GM19438 (cell line): ENCODE measurements around the gene EIPR1.
"Not testable (repeated sequence)": the region's sequence is repeated elsewhere in the genome, so short reads cannot be mapped to it uniquely, and the experiment has no call there.

Experiments used
- ATAC-seq: cut with Tn5 transposase; IDR thresholded peaks from one replicate; pipeline ENCODE4 v1.9.1; 2021; ENCODE audit warnings: low read depth; ENCODE audit not compliant: unreplicated experiment

EIPR1 gene

DNA sequence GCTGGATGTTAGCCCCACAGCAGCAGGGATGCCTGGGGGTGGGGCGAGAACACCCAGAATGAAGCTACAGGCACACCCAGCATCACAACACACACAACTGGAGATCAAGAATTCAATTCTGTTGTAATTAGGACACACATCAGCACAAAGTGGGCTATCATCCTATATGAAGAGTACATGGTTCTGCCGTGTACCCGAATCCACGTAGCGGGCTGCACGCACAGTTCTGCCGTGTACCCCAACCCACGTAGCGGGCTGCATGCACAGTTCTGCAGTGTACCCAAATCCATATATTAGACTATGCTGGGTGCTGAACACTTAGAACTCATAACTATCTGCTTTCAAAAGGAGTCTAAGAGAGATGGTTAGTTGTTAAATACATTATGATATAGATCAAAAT is 86.5 kb downstream of the EIPR1 start:
- no peak for ATAC-seq

DNA sequence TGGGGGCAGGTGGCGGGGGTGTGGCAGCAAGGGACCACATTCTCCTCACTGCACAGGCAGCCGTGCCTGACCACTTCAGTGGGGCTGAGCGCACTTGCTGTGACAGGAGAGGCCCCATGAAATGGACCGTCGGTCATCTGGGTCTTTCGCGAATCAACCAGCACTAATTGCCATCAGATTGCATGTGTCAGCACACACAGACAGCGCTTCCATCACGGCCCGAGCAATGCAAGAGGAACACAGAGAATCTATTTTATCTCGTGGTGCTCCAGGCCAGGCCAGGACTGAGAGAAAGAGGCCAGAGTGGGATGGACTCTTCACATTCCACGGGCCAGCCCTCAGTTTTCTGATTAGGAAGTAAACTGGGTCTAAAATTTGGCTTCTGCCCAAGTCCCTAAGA is 87.0 kb downstream of the EIPR1 start:
- no peak for ATAC-seq

DNA sequence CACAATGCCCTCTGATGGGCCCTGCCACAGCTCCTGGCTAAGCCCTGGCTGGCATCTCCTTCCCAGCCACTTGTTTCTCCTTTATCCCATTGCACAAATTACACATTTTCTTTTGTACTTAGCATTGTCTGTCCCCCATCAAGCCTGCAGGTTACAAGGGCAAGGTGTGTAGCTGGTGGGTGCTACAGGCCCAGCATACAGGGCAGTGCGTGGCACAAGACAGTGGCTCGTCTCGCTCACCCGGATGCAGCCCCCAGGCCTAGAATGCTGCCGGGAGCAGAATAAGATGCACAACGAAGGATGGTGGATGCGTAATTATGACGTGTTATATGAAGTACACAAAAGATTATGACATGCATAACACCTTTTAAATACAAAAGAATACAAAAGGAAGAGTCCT is 87.6 kb downstream of the EIPR1 start:
- ATAC-seq, result no peak

DNA sequence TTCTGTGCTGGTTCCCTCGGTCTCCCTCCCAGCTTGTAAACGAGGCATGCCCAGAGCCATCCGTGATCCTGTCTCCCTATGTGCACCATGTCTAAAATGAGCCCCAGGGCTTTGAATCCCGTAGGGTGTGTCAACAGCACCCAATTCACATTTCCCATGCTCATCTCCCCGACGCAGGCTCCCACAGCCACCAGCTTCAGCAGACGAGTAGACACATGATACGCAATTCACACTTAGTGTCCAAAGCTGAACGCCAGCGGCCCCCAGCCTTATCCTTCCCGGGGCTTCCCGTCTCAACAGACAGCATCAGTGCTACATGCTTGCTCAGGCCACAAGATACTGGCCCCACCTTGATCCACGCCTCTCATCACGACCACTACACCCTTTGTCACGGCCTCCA is 88.1 kb downstream of the EIPR1 start:
- no peak for ATAC-seq

DNA sequence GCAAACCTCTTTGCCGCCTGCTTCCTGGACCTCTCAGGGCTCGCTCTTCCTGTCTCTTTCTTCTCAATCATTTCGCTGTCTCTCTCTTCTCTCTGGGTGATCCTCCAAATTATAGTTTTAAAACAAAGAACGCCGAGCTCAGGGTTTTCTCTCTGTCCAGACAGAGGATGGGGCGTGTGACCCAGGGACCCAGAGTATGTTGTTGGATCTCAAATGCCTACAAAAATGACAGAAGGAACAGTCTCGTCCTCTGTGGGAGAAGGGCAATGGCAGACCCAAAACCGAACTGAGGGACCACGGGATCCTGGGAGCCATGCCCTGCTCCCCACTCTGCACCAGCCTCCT is 88.5 kb downstream of the EIPR1 start:
- no peak for ATAC-seq

DNA sequence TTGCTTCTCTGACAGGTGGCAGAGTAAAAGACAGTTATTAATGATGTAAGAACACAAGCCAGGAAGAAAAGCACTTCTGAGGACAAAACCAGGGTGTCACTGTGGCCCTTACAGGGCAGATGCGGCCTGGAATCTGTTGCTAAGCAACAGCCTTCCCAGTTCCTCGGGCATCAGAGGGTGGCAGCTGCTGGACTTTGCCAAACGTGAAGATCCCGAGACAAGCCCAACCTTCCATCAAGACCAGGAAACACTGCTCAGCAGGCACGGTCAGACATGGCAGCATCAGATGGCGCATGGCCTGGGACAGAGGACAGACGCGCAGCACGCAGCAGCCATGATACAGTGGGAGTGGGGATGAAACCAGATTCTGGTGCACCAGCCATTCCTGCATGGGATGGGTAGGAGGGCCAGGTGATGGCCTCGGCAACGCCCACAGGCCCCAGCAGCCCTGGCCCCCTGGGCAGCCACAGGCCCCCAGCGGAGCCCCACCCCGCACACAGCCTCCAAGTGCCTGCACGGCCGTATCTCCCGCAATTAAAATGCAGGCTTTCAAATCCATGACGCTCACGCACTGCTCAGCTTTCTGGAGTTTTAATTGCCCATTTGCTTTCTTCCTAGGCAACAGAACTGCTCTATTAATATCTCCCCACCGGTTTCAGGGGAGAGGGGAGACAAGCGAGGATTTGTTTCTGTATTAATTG is 89.0 kb downstream of the EIPR1 start:
- no peak for ATAC-seq

DNA sequence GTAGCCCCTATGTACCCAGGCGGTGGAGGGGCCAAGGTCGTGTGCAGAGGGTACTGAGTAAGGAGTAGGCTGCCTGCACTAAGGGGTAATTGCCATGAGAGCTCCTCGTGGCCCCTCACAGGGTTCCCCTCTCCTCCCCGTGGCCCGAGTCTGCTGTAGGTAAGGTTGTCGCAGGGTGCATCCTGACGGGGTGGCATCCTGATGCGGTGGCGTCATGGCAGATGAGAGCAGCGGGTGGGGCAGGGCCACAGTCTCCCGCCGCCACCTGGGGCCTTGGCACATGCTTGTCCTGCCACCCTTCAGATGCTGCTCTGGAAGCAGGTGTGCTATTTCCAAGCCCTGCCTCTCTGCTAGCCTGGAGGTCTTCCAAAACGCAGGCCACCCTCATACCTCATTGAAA is 89.7 kb downstream of the EIPR1 start:
- no peak for ATAC-seq

DNA sequence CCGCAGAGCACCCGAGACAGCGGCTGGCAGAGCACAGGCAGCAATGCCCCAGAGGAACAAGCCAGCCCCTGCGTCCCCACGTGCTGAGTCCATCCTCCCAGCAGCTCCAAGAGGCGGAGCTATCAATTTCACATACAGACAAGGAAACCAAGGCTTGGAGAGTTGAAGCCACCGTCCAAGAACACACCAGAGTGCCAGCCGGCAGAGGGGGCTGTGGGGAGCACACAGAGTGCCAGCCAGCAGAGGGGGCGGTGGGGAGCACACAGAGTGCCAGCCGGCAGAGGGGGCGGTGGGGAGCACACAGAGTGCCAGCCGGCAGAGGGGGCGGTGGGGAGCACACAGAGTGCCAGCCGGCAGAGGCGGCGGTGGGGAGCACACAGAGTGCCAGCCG is 91.0 kb downstream of the EIPR1 start:
- ATAC-seq, result not testable (repeated sequence)

DNA sequence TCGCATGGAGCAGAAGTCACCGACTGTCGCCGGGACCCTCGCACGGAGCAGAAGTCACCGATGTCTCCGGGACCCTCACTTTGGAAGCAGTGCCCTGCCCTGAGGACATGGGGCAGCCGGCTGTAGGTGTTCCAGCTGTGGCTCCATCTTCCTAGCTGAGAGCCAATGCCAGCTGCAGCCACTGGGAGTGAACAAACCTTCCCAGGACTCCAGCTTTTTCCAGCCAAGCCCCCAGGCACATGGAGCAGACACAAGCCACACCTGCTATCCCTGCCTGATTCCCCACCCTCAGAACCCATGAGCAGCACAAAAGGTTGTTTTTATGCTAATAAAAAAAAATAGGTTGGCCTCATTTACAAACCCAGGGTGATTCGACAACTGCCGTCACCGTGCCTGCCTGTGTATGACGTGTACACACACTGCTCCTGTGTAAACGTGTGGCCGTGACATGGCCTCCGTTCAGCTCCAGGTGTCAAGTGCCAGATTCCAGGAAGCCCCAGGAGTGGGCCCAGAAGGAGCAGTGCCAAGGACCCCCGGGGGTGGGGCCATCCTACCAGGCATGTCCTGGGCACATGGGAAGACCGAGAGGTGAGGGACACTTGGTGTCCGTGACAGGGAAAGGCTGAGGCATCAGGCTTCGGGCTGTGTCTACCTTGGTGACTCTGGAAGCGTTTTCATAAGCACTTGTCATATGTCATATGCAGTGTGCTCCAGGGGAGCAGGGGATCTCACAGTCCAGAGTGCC is 91.5 kb downstream of the EIPR1 start:
- ATAC-seq, result no peak

DNA sequence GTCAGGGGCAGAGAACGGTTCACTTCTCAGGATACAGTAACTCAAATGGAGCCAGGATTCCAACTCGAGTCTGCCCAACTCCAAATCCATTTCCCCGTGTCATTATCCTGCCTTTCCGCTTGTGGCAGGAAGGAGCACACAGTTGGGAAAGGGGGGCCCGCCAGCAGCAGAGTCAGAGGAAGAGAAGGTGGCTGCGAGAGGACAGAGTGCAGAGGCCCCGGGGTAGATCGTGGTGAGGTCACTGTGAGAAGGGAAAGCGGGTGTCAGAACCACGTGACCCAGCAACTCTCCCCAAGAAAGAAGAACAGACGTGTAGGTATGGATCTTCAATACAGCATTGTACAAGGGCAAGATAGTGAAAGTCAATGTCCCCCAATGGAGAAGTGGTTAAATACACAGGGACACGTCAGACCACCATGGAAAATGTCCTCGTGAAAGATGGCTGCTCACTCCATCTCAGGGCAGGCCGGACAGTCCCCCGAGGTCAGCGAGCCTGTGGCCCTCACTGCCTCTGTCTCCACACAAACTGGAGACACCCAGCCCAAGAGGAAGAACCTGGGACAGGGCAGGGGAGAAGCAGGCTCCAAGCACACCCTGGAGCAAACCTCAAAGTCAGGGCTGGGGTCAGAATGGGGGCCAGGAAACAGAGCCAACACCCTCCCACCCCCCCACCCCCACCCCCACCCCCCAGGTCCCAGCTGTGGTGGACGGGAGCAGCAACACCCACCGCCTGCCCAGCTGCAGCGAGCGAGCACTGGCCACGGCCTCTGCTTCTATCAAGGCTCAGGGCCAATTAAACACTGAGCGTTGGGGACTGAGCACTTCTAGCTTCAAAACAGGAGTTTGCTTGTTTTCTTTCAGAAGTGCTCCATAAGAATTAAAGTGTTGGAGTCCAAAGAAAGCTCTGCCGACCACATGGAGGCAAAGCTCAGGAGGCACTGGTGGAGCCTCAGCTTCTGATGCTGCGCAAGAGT is 92.7 kb downstream of the EIPR1 start:
- ATAC-seq, result no peak

DNA sequence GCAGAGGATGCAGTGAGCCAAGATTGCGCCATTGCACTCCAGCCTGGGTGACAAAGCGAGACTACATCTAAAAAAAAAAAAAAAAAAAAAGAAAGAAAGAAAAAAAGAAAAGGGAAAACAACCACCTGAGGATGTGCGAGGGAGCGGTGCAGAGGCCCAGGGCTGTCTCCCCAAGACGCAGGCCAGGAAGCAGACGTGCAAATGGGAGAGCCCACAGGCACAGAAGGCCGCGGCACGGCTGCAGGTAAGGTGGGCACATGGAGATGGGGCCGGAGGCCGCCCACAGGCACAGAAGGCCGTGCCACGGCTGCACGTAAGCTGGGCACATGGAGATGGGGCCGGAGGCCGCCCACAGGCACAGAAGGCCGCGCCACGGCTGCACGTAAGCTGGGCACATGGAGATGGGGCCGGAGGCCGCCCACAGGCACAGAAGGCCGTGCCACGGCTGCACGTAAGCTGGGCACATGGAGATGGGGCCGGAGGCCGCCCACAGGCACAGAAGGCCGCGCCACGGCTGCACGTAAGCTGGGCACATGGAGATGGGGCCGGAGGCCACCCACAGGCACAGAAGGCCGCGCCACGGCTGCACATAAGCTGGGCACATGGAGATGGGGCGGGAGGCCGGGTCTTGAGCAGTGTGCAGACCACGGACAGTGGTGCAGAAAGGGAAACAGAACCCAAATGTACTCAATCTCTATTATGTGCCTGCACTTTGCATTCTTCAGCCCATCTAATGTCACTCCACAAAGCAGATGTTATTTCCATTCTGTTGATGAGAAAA is 93.6 kb downstream of the EIPR1 start:
- ATAC-seq, result not testable (repeated sequence)

DNA sequence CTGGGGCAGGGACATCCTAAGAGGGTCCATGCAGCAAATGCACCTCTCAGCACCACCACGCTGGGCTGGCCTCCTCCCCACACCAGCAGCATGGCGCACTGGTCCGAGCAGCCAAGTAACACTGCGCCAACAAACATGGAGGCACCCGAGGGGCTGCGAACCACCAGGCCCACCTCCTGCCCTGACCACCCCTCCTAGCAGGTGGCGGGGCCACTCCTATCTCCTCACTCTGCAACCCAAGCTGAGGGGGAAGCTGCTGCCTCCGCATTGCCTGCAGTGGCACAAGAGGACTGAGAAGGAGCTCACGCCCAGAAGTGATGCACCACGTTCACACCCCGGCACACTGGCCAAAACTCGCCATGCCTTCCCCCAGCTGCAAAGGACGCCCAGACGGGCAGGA is 94.4 kb downstream of the EIPR1 start:
- no peak for ATAC-seq

DNA sequence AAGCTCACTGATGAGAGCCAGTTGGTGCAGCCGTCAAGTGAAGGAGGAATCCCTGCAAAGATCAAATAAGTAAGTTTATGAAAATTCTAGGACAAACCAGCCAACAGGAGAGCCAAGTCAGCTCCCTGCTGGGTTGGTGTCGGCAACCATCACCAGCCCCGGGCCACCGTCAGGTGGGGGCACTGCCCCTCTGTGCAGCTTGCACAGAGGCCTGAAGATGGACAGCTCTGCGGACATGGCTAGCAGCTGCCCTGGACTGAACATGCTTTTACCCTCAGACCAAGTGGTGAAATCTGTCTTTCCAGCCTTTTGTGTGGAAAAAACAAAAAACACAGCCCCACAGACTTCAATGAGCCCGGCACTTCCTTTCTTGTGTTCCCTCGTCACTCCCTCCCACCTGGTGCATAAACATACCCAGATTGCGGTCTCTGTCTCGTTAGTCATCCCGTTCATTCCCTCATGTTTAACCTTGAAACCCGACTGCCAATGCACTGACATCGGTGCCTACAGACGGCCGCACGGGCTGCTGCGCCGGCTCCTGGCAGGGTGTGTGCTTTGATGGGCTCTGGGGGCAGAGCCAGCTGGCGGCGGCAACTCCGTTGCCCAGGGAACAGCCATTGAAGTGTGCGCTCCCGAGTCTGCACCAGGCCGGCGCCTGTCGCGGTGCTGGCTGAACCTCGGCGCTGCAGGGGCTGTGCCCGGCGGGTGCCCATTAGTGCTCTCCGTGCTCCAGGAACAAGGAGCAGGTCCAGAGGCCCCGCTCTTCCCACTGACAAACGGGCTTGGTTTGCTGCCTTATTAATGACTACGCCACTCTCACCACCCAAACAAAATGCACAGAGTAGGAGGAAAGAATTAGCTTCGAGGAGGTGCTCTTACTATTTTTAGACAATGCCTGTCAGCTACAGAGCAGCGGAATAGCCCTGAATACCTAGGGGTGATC is 95.3 kb downstream of the EIPR1 start:
- ATAC-seq, result no peak

DNA sequence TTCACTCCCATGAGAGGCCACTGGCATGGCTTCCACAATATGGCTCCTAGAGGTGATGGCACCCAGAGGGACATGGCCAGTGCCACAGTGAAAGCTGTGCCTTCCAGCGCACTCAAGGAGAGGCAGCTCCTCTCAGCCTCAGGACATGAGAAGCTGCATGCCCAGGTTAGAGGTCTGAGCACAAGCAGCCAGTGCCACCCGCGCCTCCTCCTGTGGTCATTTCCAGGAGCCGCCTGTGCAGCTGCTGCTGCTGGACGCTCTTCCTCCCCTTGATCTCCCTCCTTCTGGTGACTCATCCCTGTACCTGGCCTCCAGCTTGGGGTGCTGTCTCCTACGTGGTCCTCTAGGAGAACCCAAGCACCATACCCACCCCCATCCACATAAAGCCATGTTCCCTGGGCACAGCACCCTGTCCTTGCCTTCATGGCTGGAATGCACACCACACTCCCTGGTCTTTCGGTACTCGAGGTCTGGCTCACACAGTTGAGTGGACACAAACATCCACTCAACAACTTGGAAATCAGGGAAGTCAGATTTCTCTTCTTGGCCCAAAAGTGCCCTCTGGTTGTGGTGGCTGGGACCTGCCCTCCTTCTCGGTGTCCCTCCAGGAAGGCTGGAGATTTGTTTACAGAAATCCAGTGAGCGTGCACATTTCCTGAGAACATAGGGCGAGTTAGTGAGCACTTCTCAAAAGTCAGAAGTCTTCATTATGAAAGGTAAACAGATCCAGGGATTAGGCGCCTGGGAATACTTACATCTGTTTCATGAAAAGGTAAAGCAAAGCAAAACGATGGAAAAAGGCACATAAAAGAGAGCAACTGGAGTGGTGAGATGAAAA is 96.7 kb downstream of the EIPR1 start:
- no peak for ATAC-seq

DNA sequence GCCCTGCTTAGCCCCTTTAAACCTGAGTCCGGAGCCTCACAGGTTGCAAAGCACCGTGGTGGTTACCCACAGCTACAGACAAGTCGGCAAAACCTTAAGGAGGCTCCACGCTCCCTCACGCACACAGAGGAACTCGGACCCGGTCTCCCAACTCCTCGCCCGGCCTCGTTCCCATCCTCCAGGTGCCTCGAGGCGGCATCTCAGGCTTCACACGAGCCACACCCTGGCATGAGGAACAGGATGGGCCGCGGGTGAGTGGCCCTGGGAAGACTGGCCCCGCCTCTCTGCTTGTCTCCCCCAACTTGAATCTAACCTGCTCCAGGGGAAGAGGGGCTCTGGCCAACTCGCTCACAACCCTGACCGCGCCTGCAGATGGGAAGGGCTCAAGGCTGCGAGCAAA is 97.4 kb downstream of the EIPR1 start:
- ATAC-seq, result no peak

DNA sequence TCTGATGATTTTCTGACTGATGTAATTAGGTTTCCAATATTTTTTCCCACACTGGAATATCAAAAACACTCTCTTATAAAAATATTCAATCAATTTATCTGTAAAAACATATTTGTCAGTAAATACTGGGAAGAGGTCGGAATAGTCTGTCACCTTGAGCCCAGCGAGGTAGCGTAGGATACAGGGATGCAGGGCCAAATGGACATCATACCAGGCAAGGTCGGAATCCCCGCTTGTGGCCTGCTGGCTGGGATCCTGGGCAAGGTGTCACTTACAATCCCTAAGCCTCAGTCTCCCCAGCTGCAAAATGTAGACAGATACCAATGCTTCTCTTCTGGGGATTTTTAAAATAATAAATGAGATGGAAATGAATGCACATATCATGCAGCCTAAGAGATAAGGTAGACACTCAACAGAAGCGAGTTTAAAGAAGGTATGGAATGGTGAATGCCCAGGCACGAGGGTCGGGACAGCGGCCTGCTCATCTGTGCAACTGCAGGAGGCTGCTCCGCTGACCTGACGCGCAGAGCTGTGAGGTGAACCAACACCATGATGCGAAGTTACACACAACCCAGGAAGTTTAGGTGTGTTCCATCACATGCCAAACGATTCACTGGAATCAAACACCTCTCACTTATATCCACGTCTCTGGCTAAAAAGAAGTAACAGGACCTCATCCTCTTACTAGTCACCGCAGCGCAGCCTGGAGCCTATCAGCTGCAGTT is 98.2 kb downstream of the EIPR1 start:
- ATAC-seq, result no peak

DNA sequence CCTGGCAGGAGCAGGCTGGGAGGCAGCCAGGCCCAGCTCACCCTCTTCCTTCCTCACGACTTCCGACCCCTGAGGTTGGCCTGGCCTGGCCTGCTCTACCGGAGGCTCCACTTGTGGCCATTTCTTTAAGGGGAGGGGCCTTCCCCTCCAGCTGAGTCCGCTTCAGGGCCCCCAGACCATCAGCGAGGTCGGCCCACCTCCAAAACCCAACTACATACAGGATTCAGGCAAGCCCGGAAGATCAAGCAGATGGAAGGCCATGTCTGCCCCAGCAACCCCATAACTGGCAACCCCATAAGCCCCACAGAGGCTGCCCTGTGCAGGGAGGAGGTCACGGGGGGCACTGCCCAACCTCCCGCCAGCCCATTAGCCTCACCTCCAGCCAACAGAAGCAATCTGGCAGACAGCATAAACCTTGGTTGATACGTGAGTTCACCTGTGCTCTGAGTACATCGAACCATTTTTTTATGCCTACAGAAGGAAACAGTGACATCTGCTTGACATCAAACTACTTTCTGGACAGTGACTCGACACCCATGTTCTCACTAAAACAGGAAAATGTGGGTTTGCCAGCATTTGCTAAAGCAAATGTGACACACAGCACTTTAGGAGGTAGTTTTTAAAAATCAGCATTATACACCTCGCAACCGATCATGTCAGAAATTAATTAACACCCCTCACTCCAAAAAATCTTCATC is 98.9 kb downstream of the EIPR1 start:
- ATAC-seq, result no peak
